IMR-90 (cell line): ENCODE data around the gene ZNF778. TPM values are rescaled to one million over a fixed set of nuclear protein-coding genes. Genes with fewer than 3 reads are reported as not detected.

Experiments used
- ATAC-seq: fragments of 200-7000 bp; cut with Tn5 transposase; 2 replicates; pipeline ENCODE4 v1.9.1; 2020; ENCODE audit warnings: low read depth, mild to moderate bottlenecking, moderate library complexity
- BruUV-seq: library from RNA; stranded (reverse); fragments of 400-500 nt; replicated peaks from 2 replicates; lab custom pipeline; 2021; lab: Mats Ljungman, UMichigan
- CTCF ChIA-PET: fragments of 300-600 bp; formaldehyde crosslinking; extraction: SDS; loops from one replicate; lab custom pipeline; 2021; ENCODE audit warnings: antibody characterized with exemption; lab: Yijun Ruan, JAX
- POLR2A ChIA-PET: fragments of 300-600 bp; sonication (Branson Sonifier 250); formaldehyde crosslinking; loops from one replicate; lab custom pipeline; 2022; ENCODE audit warnings: antibody characterized with exemption; ENCODE audit not compliant: unreplicated experiment; lab: Charles Lee
- DNase-seq: peaks from one replicate; pipeline ENCODE4 v3.0.0; 2013
- H2AFZ ChIP-seq: replicated peaks from 2 replicates; pipeline ENCODE3; 2013; ENCODE audit warnings: low read length, mild to moderate bottlenecking; ENCODE audit not compliant: poor library complexity
- H2AK5ac ChIP-seq: 2 replicates; pipeline ENCODE4 v1.6.1; 2013; ENCODE audit warnings: low read depth, low read length, inconsistent platforms
- H2AK9ac ChIP-seq: replicated peaks from 2 replicates; pipeline ENCODE3; 2013; ENCODE audit warnings: mild to moderate bottlenecking, low read depth, low read length, moderate library complexity; ENCODE audit not compliant: poor library complexity
- H2BK120ac ChIP-seq: 2 replicates; pipeline ENCODE4 v1.6.1; 2013; ENCODE audit warnings: low read depth, low read length, inconsistent platforms
- H2BK15ac ChIP-seq: 3 replicates; pipeline ENCODE4 v1.6.1; 2013; ENCODE audit warnings: low read depth, low read length, inconsistent platforms
- H2BK20ac ChIP-seq: 2 replicates; pipeline ENCODE4 v1.6.1; 2013; ENCODE audit warnings: low read depth, mild to moderate bottlenecking, inconsistent platforms, low read length, moderate library complexity
- H2BK5ac ChIP-seq: 2 replicates; pipeline ENCODE4 v1.6.1; 2013; ENCODE audit warnings: mild to moderate bottlenecking, low read depth, low read length, inconsistent platforms; ENCODE audit not compliant: poor library complexity, severe bottlenecking
- H3K14ac ChIP-seq: replicated peaks from 2 replicates; pipeline ENCODE4 v1.6.1; 2013; ENCODE audit warnings: low read depth, low read length, inconsistent platforms
- H3K18ac ChIP-seq: 2 replicates; pipeline ENCODE4 v1.6.1; 2013; ENCODE audit warnings: low read depth, low read length, control low read depth
- H3K23ac ChIP-seq: 2 replicates; pipeline ENCODE4 v1.6.1; 2013; ENCODE audit warnings: low read depth, low read length, inconsistent platforms
- H3K27ac ChIP-seq: 2 replicates; pipeline ENCODE4 v1.5.1; 2013; ENCODE audit warnings: mild to moderate bottlenecking, control low read depth, low read length; ENCODE audit not compliant: insufficient read depth
- H3K27me3 ChIP-seq: 2 replicates; pipeline ENCODE4 v1.6.1; 2013; ENCODE audit warnings: low read length; ENCODE audit not compliant: control insufficient read depth, insufficient read depth
- H3K36me3 ChIP-seq: 2 replicates; pipeline ENCODE4 v1.6.1; 2013; ENCODE audit warnings: low read length, mixed read lengths; ENCODE audit not compliant: control insufficient read depth, insufficient read depth
- H3K4ac ChIP-seq: 2 replicates; pipeline ENCODE4 v1.6.1; 2013; ENCODE audit warnings: low read depth, low read length, inconsistent platforms
- H3K4me1 ChIP-seq: 2 replicates; pipeline ENCODE4 v1.6.1; 2013; ENCODE audit warnings: low read length, mixed read lengths; ENCODE audit not compliant: control insufficient read depth, insufficient read depth
- H3K4me2 ChIP-seq: 2 replicates; pipeline ENCODE4 v1.6.1; 2013; ENCODE audit warnings: low read depth, mild to moderate bottlenecking, control low read depth, low read length, moderate library complexity
- H3K4me3 ChIP-seq: 2 replicates; pipeline ENCODE4 v1.5.1; 2013; ENCODE audit warnings: low read depth, mild to moderate bottlenecking, control low read depth, low read length, moderate library complexity; ENCODE audit not compliant: insufficient read depth
- H3K56ac ChIP-seq: 2 replicates; pipeline ENCODE4 v1.6.1; 2013; ENCODE audit warnings: low read length, inconsistent platforms; ENCODE audit not compliant: insufficient read depth; ENCODE audit errors: extremely low read depth
- H3K79me1 ChIP-seq, 2 experiments: 2 replicates each; pipeline ENCODE4 v1.6.1; 2013; ENCODE audit warnings: low read length in 2 of 2, inconsistent platforms in 1 of 2, low read depth in 1 of 2
- H3K9ac ChIP-seq: 2 replicates; pipeline ENCODE4 v1.6.1; 2013; ENCODE audit warnings: low read depth, low read length, control low read depth
- H3K9me1 ChIP-seq: 2 replicates; pipeline ENCODE4 v1.6.1; 2013; ENCODE audit warnings: low read length, inconsistent platforms; ENCODE audit not compliant: insufficient read depth
- H3K9me3 ChIP-seq: 2 replicates; pipeline ENCODE4 v1.6.1; 2013; ENCODE audit warnings: low read length; ENCODE audit not compliant: control insufficient read depth, insufficient read depth
- H4K20me1 ChIP-seq: 2 replicates; pipeline ENCODE4 v1.6.1; 2013; ENCODE audit warnings: low read length, inconsistent platforms; ENCODE audit not compliant: insufficient read depth
- H4K5ac ChIP-seq: 2 replicates; pipeline ENCODE4 v1.6.1; 2013; ENCODE audit warnings: mild to moderate bottlenecking, low read depth, low read length, control low read depth
- H4K8ac ChIP-seq, 2 experiments: 2 replicates each; pipeline ENCODE4 v1.6.1; 2013; ENCODE audit warnings: low read depth in 2 of 2, low read length in 2 of 2, control low read depth in 1 of 2, inconsistent platforms in 1 of 2
- H4K91ac ChIP-seq: 2 replicates; pipeline ENCODE4 v1.6.1; 2013; ENCODE audit warnings: low read depth, low read length, inconsistent platforms; ENCODE audit not compliant: insufficient read depth
- BHLHE40 ChIP-seq: fragments of 150-350 bp; IDR thresholded peaks from 2 replicates; pipeline ENCODE4 v1.6.1; 2016; ENCODE audit warnings: mild to moderate bottlenecking, low read depth, low read length
- FOS ChIP-seq: fragments of 150-350 bp; IDR thresholded peaks from 2 replicates; pipeline ENCODE4 v1.6.1; 2016; ENCODE audit warnings: low read depth, low read length
- MAFK ChIP-seq: IDR thresholded peaks from 2 replicates; pipeline ENCODE4 v1.6.1; 2012; ENCODE audit warnings: low read depth, low read length, improper control_type of control experiment
- MAZ ChIP-seq: IDR thresholded peaks from 2 replicates; pipeline ENCODE4 v1.6.1; 2012; ENCODE audit warnings: low read depth, mild to moderate bottlenecking, low read length, improper control_type of control experiment, moderate library complexity, borderline replicate concordance
- NFE2L2 ChIP-seq: fragments of 150-350 bp; IDR thresholded peaks from 2 replicates; pipeline ENCODE4 v1.6.1; 2016; ENCODE audit warnings: low read depth, mild to moderate bottlenecking, low read length
- RAD21 ChIP-seq: IDR thresholded peaks from 2 replicates; pipeline ENCODE4 v1.6.1; 2012; ENCODE audit warnings: low read length, improper control_type of control experiment
- SMC3 ChIP-seq: fragments of 150-350 bp; IDR thresholded peaks from 2 replicates; pipeline ENCODE4 v1.6.1; 2016; ENCODE audit warnings: low read depth, mild to moderate bottlenecking, antibody characterized with exemption, low read length, moderate library complexity
- WGBS, 2 experiments: methylation state at CpG; one replicate each; pipeline versions ENCODE4 v1.1.5 to v1.1.7; 2013; ENCODE audit warnings: missing lambda C conversion rate in 2 of 2; ENCODE audit not compliant: insufficient read length in 1 of 2; ENCODE audit errors: extremely low coverage in 2 of 2; 5-methylcytosine and 5-hydroxymethylcytosine counted together
- dilution Hi-C: fragments of 300-500 bp; cut with HindIII; formaldehyde crosslinking; loops from one replicate; pipeline ENCODE4 v1.14.3; 2018; ENCODE audit warnings: low sequenced_read_pairs; ENCODE audit not compliant: unreplicated experiment
- in situ Hi-C: fragments of 300-500 bp; cut with MboI; formaldehyde crosslinking; loops from 3 replicates; pipeline ENCODE4 v1.14.3; 2019; ENCODE audit warnings: low sequenced_read_pairs, inconsistent platforms, mixed read lengths
- intact Hi-C: fragments of 100-400 bp; cut with micrococcal nuclease; formaldehyde crosslinking; loops from 2 replicates; pipeline ENCODE4 v1.10.0; 2022
- polyA plus RNA-seq, 3 experiments: library from polyadenylated mRNA; depleted of rRNA; stranded (reverse); fragments of >200 nt; gene quantifications; 2 replicates each; pipeline ENCODE4 v1.2.3, GENCODE V29; 2012; ENCODE audit warnings: low replicate concordance in 1 of 3
- total RNA-seq: library from RNA; depleted of rRNA; stranded (reverse); fragments of >200 nt; gene quantifications from 2 replicates; pipeline ENCODE4 v1.2.3, GENCODE V29; 2012
- TF ChIP-seq, protein P1 (sequence below): conservative IDR thresholded peaks from 2 replicates; pipeline ENCODE4 v1.5.1; 2012; ENCODE audit warnings: mild to moderate bottlenecking, low read depth, low read length, improper control_type of control experiment

Gene ZNF778
- total and polyA plus RNA-seq, 2 of the 4 experiments (the other 2 are of a cell fraction): 5.6 to 9.9 TPM

DNA sequence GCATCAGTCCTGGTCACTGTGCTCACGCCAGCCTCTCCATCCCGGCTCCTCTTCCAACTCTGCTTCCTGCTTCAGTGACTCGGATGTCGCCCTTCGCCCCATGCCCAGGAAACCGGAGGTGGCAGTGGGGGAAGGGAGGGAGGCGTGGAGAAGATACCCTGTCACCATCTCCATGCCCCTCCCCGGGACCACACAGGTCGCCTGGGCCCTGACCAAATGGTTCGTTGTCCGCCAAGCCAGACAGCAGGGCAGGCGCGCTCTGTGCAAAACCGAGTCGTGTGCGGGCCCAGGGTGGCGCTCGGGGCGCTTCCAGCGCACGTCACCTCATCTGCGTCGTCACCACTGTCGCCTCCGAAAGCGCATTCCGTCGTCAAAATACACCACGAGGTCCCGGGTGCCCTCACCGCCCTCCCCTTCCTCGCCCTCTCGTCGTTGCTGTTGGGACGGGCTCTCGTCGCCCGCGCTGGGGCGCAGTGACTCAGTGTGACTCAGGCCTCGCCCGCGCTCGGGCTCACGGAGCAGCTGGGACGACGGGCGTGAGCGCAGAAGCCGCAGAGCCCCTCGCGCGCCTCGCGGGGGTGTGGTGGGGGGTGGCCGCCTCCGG is 39.2 kb downstream of the ZNF778 start:
- Histone ChIP-seq H3K14ac (no peak overlapping the region), H4K91ac (no peak overlapping the region), H2BK15ac (no peak overlapping the region), H3K4me3 (peak overlapping the region; percentile 32), H3K4me2 (peak overlapping the region; percentile 23), H3K56ac (no peak overlapping the region), H3K23ac (no peak overlapping the region), H2BK20ac (no peak overlapping the region), H2AFZ (peak overlapping the region; percentile 90), H2BK120ac (no peak overlapping the region), H3K9ac (no peak overlapping the region), H3K36me3 (no peaks in the 10 kb centered on the region), H2BK5ac (no peak overlapping the region), H3K9me1 (no peaks in the 10 kb centered on the region), H2AK5ac (peak overlapping the region; percentile 60; the same call in 1 of the 2 replicates), H4K8ac (peak overlapping the region; percentile 82 to 84; a peak in 3 of 4 replicates), H3K9me3 (no peaks in the 10 kb centered on the region), H3K27me3 (no peaks in the 10 kb centered on the region), H4K20me1 (no peaks in the 10 kb centered on the region), H4K5ac (peak overlapping the region; percentile 8), H3K27ac (no peak overlapping the region; the same call in 1 of the 2 replicates), H3K79me1 (peaks cover 0 to 3% of the 10 kb centered on the region in 2 experiments; a peak in 1 of 4 replicates), H3K18ac (no peak overlapping the region), H2AK9ac (peak overlapping the region; percentile 22), H3K4me1 (no peaks in the 10 kb centered on the region), H3K4ac (no peak overlapping the region; the same call in 1 of the 2 replicates)
- POLR2A ChIA-PET: no interaction called here
- DNase-seq (peak; percentile 63), ATAC-seq (peak; percentile 83)
- intact Hi-C loops: no loop called here
- in situ Hi-C loops: no loop called here
- no TSS peak for BruUV-seq
- 0 out of 2 replicates have a peak, but pooled peaks have one; percentile 11 for TF ChIP-seq NFE2L2
- no peak for TF ChIP-seq SMC3
- peak; percentile 84 for TF ChIP-seq FOS
- peak; percentile 64; the same call in 1 of the 2 replicates for TF ChIP-seq MAZ
- TF ChIP-seq, protein P1, sequence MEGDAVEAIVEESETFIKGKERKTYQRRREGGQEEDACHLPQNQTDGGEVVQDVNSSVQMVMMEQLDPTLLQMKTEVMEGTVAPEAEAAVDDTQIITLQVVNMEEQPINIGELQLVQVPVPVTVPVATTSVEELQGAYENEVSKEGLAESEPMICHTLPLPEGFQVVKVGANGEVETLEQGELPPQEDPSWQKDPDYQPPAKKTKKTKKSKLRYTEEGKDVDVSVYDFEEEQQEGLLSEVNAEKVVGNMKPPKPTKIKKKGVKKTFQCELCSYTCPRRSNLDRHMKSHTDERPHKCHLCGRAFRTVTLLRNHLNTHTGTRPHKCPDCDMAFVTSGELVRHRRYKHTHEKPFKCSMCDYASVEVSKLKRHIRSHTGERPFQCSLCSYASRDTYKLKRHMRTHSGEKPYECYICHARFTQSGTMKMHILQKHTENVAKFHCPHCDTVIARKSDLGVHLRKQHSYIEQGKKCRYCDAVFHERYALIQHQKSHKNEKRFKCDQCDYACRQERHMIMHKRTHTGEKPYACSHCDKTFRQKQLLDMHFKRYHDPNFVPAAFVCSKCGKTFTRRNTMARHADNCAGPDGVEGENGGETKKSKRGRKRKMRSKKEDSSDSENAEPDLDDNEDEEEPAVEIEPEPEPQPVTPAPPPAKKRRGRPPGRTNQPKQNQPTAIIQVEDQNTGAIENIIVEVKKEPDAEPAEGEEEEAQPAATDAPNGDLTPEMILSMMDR: no peak
- peak; percentile 27; the same call in 1 of the 2 replicates for TF ChIP-seq BHLHE40
- no peak for TF ChIP-seq MAFK
- TF ChIP-seq RAD21: no peak
- dilution Hi-C loops: no loop called here
- 12% methylated on average over 20 of the region's 57 CpGs; no CpG with 5 or more reads in 1 of the 2 experiments for WGBS, 2 experiments
- CTCF ChIA-PET: no interaction called here
